GM18498 (cell line): ENCODE data around the gene RLN1.
"Not testable (repeated sequence)": the region's sequence is repeated elsewhere in the genome, so short reads cannot be mapped to it uniquely, and the experiment has no call there.

ENCODE experiments used
- ATAC-seq: cut with Tn5 transposase; IDR thresholded peaks from one replicate; pipeline ENCODE4 v1.9.1; 2021; ENCODE audit warnings: mild to moderate bottlenecking, moderate library complexity; ENCODE audit not compliant: unreplicated experiment

Gene RLN1

DNA sequence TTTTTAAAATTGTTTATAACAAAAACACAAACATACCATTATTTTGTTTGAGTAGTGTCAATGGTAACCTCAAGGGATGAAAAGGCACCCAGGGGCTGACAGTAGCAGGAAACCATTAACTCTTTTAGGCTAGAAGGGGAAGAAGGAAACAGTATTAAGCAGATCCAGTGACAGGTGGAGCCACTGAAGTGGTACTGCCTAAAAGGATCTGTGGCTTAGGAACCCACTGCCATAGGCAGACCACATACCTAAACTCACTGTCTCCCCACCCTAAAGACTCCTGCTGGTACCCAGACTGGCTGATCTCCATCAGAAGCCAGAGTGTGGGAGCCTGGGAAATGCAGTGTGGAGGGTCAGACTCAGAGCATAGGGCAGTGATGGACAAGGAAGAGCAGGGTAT, 13.5 kb downstream of the RLN1 start:
- ATAC-seq: no peak

DNA sequence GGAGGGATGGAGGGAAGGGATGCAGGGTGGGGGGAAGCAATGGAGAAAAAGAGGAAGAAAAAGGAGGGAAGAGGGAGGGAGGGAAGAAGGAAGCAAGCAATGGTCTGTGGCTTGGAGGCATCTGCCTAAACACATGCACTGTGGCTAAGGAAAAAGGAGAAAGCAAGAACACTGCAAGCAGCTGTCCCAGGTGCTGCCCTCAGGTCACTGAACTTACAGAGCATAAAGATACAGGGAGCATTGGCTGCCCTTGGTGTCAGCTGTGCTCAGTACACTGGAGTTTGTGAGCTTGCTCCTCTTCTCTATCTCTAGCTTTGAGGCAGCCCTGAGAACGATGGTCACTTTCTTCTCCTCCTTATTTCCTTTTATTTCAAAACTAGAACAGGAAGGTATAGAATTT, 18.1 kb downstream of the RLN1 start:
- ATAC-seq: not testable (repeated sequence)

DNA sequence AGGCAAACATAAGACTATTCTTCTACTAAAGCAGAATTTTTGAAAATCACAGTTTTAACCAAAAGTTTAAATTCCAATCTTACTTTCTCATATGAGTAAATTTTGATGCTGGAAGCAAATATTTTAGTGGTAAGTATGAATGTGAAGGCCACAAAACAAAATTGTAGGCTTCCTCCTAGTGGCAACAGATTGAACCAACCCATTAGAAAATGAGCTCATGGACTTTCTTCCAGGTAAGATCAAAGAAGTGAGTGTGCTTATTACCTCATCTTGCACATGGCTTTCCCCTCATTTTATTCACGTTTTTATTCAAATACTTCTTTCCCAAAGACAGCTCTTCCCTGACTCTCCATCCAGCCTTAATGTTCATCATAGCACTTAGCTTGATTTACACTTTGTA, 18.6 kb downstream of the RLN1 start:
- no peak for ATAC-seq

DNA sequence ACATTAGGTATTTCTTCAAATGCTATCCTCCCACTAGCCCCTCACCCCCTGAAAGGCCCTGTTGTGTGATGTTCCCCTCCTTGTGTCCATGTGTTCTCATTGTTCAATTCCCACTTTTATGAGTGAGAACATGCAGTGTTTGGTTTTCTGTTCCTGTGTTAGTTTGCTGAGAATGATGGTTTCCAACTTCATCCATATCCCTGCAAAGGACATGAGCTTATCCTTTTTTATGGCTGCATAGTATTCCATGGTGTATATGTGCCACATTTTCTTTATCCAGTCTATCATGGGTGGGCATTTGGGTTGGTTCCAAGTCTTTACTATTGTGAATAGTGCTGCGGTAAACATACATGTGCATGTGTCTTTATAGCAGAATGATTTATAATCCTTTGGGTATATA, 23.3 kb downstream of the RLN1 start:
- not testable (repeated sequence) for ATAC-seq

DNA sequence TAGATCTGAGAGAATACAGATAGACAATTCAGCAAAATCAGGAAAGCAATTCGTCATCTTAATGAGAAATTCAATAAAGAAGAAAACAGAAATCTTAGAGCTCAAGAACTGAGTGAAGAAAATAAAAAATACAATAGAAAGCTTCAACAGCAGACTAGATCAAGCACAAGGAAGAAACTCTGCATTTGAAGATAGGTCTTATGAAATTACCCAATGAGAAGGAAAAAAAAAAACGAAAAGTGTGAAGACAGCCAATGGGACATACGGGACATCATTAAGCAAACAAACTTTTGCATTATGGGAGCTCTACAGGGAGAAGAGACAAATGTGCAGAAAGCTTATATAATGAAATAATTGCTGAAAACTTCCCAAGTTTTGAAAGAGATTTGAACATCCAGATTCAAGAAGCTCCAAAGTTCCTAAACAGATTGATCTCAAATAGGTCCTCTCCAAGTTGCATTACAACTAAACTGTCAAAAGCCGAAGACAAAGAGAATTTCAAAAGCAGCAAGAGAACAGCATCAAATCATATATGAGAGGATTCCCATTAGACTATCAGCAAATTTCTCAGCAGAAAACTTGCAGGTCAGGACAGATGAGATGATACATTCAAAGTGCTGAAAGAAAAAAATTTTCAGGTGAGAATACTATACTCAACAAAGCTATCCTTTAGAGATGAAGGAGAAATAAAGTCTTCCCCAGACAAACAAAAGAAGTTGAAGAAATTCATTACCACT, 24.3 kb downstream of the RLN1 start:
- no peak for ATAC-seq

DNA sequence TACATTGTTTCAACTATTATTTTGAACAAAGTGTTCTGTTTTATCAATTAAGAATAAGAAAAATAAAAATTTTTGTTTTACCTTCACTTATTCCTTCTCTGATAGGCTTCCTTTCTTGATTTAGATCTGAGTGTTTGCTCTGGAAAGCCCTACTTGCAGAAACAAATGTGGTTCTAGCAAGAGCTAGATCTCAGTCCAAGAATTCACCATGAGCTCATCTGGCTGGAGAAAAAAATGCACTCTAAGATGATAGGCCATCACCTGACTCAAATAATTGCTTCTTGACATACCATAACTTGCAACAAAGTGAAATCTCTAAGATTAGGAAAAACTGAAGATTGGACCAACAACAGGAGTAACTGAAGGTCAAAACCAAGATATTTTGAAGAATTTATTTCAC, 28.8 kb downstream of the RLN1 start:
- no peak for ATAC-seq

DNA sequence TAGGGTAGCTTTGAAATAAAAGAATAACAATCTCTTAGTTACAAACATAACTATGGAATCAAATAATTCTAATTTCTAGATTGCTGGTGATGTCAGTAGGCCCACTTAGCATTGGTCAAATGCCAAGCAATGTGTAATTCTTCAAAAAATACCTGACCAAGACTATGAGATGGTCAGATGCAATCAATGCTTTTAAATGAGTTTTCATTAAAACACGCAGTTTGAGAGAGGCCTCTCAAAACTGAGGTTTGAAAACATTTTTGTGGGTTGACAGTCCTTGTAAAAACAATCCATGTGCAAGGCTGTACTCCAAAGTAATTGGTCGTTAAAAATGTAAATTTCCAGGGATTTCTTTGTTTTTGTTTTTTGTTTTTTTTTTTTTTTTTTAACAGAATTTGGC, 33.9 kb downstream of the RLN1 start:
- no peak for ATAC-seq

DNA sequence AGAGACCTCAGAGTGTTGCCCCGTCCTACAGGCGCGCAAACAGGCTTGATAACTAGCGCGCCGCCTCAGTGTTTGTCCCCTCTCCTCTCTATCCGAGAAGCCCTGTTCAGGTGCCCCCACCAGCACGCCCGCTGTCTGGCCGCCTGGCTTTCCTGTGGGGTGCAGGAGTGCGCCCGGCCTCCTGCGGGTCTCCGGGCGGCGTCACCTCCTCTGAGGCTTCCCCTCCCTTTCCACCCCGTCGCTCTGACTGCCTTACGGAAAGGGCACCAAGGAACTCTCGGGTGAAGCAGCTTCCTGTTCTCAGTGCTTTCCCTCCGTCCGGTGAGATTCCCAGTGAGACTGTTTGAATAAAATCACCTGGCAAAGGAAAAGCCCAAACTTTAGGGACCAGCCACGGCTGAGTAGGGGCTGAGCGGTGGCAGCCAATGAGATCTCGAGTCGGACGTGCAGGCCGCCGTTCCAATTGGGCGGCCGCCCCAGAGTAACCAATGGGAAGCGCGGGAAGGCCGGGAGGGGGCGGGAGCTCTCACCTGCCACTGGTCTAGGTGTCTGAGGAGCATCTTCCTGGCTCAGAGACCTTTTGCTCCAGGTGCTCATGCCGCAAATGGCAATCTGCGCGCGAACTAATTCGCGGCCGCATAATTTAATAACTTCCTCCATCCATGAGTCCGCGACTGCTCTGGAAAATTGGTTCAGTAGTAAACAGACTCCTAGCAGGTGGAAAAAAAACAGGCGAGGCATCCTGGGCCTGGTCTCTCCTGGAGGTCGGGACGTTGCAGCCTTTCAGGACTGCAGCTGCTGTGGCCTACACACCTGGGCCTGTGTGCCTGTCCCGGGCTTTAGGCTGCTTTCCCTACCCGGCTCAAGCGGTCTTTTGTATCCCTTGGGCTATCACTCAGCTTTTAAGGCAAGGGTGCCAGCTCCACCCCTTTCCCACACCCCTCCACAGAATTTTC, 35.6 kb downstream of the RLN1 start, which contains the start of gene RLN2:
Gene RLN2 (minus strand): TSS at position 877 of the 956 bp plus-strand sequence. CDS start 136 bp downstream, at position 741.
- ATAC-seq: peak; percentile 100

DNA sequence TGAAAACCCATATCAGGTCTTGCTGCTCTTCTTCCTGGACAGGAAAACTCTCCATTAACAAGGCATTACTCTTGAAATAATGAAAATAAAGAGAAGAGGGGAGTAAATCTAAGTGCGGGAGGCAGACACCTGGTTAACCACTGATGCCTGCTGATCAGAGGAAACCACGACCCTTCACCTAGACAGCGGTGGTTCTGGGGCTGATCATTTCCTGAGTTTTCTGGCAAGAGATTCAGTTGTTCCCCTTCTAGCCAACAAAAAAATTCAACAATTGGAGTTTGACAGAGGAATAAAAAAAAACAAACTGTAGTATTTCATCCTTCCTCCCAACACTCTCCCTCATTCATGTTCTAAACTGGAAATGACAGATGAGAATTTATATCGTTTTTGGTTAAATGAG, 38.1 kb downstream of the RLN1 start:
- no peak for ATAC-seq

DNA sequence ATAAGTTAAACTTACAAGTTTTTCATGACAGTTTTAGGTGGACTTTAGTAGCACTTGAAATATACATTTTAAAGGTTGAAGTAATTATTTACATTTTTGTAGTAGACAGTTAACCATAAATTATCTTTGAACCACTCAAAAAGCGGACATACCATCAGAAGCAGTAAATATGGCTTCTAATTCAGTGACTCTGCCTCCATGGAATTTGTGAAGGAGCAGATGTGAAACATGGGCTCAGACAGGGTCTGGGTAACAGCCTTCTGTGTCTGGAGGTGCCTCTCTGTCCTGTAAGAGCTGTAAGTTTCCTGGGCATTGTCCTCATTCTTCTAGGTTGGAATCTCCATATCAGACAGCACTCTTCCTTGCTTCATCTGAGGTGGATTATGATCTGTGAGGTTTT, 47.5 kb downstream of the RLN1 start:
- no peak for ATAC-seq

DNA sequence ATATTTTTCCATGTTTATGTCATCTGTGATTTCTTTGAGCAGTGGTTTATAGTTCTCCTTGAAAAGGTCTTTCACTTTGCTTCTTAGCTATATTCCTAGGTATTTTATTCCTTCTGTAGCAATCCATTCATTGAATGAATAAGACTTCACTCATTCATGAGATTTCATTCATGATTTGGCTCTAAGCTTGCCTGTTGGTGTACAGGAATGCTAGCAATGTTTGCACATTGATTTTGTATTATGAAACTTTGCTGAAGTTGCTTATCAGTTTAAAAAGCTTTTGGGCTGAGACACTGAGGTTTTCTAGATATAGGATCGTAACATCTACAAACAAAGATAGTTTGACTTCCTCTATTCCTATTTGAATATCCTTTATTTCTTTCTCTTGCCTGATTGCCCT, 51.1 kb downstream of the RLN1 start:
- ATAC-seq: no peak

DNA sequence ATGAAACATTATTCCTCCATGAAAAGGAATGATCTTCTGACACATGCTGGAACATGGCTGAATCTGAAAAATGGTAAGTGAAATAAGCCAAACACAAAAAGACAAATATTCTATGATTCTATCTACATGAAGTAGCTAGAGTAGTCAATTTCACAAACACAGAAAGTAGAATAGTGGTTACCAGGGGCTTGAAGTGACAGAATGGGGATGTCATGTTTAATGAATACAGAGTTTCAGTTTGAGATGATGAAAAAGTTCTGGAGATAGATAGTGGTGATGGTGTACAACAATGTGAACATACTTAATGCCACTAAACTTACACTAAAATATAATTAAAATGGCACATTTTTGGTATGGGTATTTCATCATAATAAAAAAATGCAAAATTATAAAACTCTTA, 53.4 kb downstream of the RLN1 start:
- ATAC-seq: no peak
